Lower lobe of right lung (tissue), 2 donors: ENCODE results near the gene ABHD1. TPM values are rescaled to one million over a fixed set of nuclear protein-coding genes. Genes with fewer than 3 reads are reported as not detected.
A peak's percentile ranks its signal among the peaks of the same experiment; 100 is the strongest.
"Not testable (repeated sequence)": the region's sequence is repeated elsewhere in the genome, so short reads cannot be mapped to it uniquely, and the experiment has no call there.

ENCODE experiments used
- ATAC-seq, 2 donors: fragments of 200-7000 bp; cut with Tn5 transposase; one replicate each; pipeline ENCODE4 v1.9.1; 2020 to 2022; ENCODE audit warnings: mild to moderate bottlenecking in 2 of 2, moderate library complexity in 2 of 2
- DNase-seq: peaks from one replicate; pipeline ENCODE4 v3.0.0-alpha.2; 2020
- H3K27ac ChIP-seq: fragments of 200-600 bp; one replicate; pipeline ENCODE4 v1.8.0; 2022
- H3K27me3 ChIP-seq: fragments of 200-600 bp; one replicate; pipeline ENCODE4 v1.8.0; 2022; ENCODE audit warnings: low read depth
- H3K36me3 ChIP-seq: fragments of 200-600 bp; one replicate; pipeline ENCODE4 v1.8.0; 2022; ENCODE audit warnings: mild to moderate bottlenecking
- H3K4me1 ChIP-seq: fragments of 200-600 bp; one replicate; pipeline ENCODE4 v1.8.0; 2022
- H3K4me3 ChIP-seq: fragments of 200-600 bp; one replicate; pipeline ENCODE4 v1.8.0; 2022; ENCODE audit warnings: mild to moderate bottlenecking
- H3K9me3 ChIP-seq: fragments of 200-600 bp; one replicate; pipeline ENCODE4 v1.8.0; 2022
- CTCF ChIP-seq: fragments of 200-600 bp; IDR thresholded peaks from one replicate; pipeline ENCODE4 v1.8.0; 2022; ENCODE audit warnings: antibody characterized with exemption, mild to moderate bottlenecking
- intact Hi-C: fragments of 100-400 bp; cut with DNase I; formaldehyde crosslinking; loops from one replicate; pipeline ENCODE4 v1.11.0; 2022
- total RNA-seq: library from RNA; stranded (reverse); fragmentation: NEBNext Ultra II Directional; extraction: Animal tissue kit (Norgen Biotek cat#: 25700); gene quantifications from one replicate; pipeline ENCODE4 v1.2.1, GENCODE V29; 2021
- donor health status: DM: no; HTN: yes; CAD: no; lungs with severe emphysema.

Gene ABHD1
- total RNA-seq, 1 donor from 2014 or later: 0.21 TPM

- peaks cover 9% of the 10 kb centered on the region for H3K4me1 ChIP-seq
- DNase-seq (no peak), ATAC-seq (no peak)
- H3K27ac ChIP-seq: no peak overlapping the region
- H3K27me3 ChIP-seq: peaks cover 16% of the 10 kb centered on the region
- no peaks in the 10 kb centered on the region for H3K9me3 ChIP-seq
- intact Hi-C loops: no loop called here
- TF ChIP-seq CTCF: no peak
- no peaks in the 10 kb centered on the region for H3K36me3 ChIP-seq
- no peak overlapping the region for H3K4me3 ChIP-seq
Measured at GRCh38 chr2:27115519-27115918, 8.1 kb upstream of the ABHD1 start.

GRCh38 chr2:27117995-27118524 lies 5.6 kb upstream of the ABHD1 start:
- DNase-seq (no peak), ATAC-seq (no peak)
- intact Hi-C loops: no loop called here
- H3K4me1 ChIP-seq: peaks cover 13% of the 10 kb centered on the region
- no peaks in the 10 kb centered on the region for H3K9me3 ChIP-seq
- no peak overlapping the region for H3K27ac ChIP-seq
- peaks cover 16% of the 10 kb centered on the region for H3K27me3 ChIP-seq
- no peak for TF ChIP-seq CTCF
- peak overlapping the region; percentile 40 for H3K4me3 ChIP-seq
- no peaks in the 10 kb centered on the region for H3K36me3 ChIP-seq

GRCh38 chr2:27118525-27119329 lies 4.9 kb upstream of the ABHD1 start, which contains the start of gene CGREF1:
TSS of gene CGREF1 (minus strand) at chr2:27119128. CDS start at chr2:27104366, 14,762 bp downstream.
- Histone ChIP-seq H3K4me3 (peak within 1 kb of the TSS; percentile 40), H3K36me3 (no peaks in the 10 kb centered on the region), H3K27me3 (peaks cover 16% of the 10 kb centered on the region), H3K4me1 (peaks cover 15% of the 10 kb centered on the region), H3K9me3 (no peaks in the 10 kb centered on the region), H3K27ac (no peak within 1 kb of the TSS)
- intact Hi-C loops: no loop called here
- ATAC-seq (no peak), DNase-seq (no peak)
- no peak for TF ChIP-seq CTCF

GRCh38 chr2:27119330-27119670 lies 4.3 kb upstream of the ABHD1 start:
- H3K9me3 ChIP-seq, H3K36me3 ChIP-seq, intact Hi-C loops, H3K27ac ChIP-seq, ATAC-seq, DNase-seq: not testable (repeated sequence)
- Histone ChIP-seq H3K27me3 (peaks cover 16% of the 10 kb centered on the region), H3K4me1 (peaks cover 15% of the 10 kb centered on the region), H3K4me3 (peak overlapping the region; percentile 40)

- no peak for TF ChIP-seq CTCF
- Histone ChIP-seq H3K27ac (no peak overlapping the region), H3K4me1 (peaks cover 15% of the 10 kb centered on the region), H3K9me3 (no peaks in the 10 kb centered on the region), H3K27me3 (peaks cover 15% of the 10 kb centered on the region), H3K4me3 (no peak overlapping the region), H3K36me3 (no peaks in the 10 kb centered on the region)
- ATAC-seq (no peak), DNase-seq (no peak)
- intact Hi-C loops: no loop called here
Measured at GRCh38 chr2:27121906-27122305, 1.7 kb upstream of the ABHD1 start.

GRCh38 chr2:27122791-27123190 lies 824 bp upstream of the ABHD1 start:
- H3K4me3 ChIP-seq: peak overlapping the region; percentile 58
- H3K27me3 ChIP-seq: peaks cover 9% of the 10 kb centered on the region
- ATAC-seq (no peak), DNase-seq (no peak)
- H3K27ac ChIP-seq: peak overlapping the region; percentile 31
- intact Hi-C loops: no loop called here
- H3K9me3 ChIP-seq: no peaks in the 10 kb centered on the region
- peaks cover 15% of the 10 kb centered on the region for H3K4me1 ChIP-seq
- no peak for TF ChIP-seq CTCF
- H3K36me3 ChIP-seq: no peaks in the 10 kb centered on the region
